CD4-positive, alpha-beta T cell treated with Interleukin-17A for 1 hour (primary cell): ENCODE results near the gene ACTL8.
"Not testable (repeated sequence)": the region's sequence is repeated elsewhere in the genome, so short reads cannot be mapped to it uniquely, and the experiment has no call there.

ENCODE experiments used
- DNase-seq: peaks from one replicate; pipeline ENCODE4 v3.0.0-alpha.2; 2020

Gene ACTL8

DNA sequence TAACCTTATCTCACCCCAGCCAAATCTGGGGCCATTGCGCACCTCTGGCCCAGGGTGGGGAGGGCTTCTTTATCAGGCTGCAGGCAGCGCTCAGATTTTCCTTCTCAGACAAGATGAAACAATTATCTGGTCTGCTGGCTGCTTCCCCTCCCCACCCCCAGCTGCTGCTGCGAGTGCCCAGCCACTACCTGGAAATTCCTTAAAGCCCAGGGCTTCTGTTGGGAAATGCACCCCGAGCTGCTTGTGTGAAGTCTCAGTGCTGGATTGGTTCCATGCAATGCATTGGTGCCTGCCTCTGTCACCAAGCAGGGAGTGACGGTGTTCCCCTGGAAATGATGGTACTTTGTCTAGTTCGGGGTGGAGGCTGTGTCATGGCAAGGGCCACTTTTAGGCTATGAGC lies 18.5 kb upstream of the ACTL8 start:
- DNase-seq, result no peak

DNA sequence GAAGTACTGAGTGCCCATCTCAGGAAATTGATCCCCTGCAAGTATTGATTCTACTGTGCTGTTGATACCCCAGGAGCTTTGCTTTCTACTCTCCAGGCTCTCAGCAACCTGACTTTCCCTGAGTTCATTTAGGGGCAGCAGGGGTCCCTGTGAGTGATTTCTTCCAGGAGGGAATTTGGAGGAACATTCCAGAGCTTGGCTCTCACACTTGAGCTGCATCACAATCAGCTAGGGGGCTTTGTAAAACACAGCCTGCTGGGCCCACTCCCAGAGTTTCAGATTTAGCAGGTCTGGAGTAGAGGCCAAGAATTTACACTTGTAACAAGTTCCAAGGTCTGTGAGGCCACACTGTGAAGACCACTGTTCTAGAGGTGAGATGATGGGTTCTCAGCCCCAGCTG lies 16.1 kb upstream of the ACTL8 start:
- DNase-seq, result no peak

DNA sequence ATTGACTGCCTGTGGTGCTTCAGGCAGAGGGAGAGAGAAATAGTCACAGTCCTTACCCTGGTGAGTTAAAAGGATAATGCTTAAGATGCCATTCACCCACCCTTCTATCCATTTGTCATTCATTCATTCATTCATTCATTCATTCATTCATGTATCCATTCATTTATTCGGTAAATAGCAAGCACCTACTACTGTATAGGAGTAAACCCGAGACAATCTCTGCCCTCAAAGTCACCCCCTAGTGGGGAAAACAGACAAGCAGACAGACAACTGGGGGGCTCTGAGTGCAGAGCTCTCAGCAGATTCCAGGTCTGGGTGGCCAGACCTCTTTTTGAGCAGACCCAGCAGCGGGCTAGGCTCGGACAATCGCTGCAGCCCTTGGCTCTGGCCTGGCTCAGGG lies 14.1 kb upstream of the ACTL8 start:
- no peak for DNase-seq

DNA sequence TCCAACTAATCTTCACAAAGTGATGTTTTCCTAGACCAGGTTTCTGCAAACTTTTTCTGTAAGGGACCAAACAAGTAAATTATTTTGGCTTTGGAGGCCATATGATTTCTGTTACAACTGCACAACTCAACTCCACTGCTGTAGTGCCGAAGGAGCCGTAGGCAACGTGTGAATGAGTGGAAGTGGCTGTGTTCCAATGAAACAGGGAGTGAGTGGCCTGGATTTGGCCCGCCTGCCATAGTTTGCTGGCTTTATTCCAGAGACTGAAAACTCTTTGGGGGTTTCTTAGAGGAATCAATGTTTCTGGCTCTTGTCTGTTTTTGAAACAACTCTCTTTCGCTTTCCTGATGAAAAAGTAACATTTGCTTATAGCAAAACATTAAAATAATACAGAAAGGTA lies 12.6 kb upstream of the ACTL8 start:
- no peak for DNase-seq

- no peak for DNase-seq
Observed at GRCh38 chr1:17743008-17743647, 12.0 kb upstream of the ACTL8 start.

DNA sequence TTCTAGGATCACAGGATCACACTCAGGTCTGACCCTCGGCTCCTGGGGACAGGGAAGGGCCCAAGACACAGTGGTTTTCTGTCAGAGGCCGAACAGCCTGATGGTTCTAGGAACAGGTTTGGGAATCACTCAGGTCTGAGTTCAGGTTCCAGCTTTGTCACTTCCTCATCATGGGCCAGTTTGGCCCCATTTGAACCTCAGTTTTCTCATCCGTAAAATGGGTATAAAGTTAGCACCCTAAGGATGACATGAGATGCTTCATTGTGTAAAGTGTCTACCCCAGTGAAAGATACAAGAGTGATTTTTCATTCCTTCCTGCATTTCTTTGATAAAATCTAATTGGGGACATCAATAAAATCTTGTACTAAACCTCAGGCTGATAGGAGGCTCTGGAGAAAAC lies 11.2 kb upstream of the ACTL8 start:
- no peak for DNase-seq

DNA sequence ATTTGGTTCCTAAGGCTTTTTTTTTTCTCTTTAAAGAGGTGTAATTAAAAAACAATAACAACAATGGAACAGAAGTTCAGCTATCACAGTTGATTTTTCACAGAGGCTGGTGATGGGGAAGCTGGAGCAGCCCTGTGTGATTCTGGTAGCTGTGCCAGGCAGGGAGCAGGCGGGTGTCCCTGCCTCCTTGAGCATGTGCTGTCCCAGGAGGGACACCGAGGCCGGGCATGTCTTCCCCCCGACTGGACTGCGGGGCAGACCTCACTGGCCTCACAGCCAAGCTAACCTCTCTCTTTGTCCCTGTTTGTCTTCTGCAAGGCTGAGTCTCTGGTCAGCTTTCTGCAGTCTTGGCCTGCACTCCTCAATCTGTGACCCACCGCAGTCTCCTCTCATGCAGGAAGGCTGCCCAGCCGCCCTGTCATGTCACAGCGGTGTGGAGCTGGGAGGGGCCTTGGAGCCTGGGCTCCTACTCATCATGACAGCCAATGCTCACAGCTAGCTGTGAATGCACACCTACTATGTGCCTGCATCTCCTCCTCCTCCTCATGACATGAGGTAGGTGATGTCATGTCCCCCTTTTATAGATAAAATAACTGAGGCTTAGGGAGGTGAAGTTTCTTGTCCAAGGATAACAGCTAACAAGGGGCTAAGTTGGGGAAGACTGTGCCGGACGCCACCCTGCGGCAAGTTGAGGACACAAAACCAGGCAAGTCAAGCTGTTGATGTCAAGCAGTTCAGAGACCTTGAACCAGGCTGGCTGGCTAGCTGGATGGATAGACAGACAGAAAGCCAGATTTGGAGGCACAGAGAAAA lies 10.3 kb upstream of the ACTL8 start:
- DNase-seq, result no peak

- DNase-seq, result no peak
Observed at GRCh38 chr1:17745479-17745955, 9.6 kb upstream of the ACTL8 start.

- not testable (repeated sequence) for DNase-seq
Observed at GRCh38 chr1:17746281-17746680, 8.9 kb upstream of the ACTL8 start.

DNA sequence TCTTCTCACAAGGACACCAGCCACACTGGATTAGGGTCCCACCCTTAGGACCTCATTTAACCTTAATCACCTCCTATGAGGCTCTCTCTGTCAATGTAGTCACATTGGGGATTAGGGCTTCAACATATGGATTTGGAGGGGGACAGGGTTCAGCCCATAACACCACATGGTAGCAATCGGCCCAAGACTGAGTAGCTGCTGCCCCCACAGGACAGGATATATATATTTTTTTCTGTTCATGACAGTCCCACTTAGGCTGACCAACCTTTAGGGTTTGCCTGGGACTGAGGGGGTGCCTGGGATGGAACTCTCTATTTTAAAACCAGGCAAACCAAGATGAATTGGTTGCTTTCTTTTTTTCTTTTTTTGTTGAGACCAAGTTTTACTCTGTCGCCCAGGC lies 8.2 kb upstream of the ACTL8 start:
- DNase-seq, result no peak

DNA sequence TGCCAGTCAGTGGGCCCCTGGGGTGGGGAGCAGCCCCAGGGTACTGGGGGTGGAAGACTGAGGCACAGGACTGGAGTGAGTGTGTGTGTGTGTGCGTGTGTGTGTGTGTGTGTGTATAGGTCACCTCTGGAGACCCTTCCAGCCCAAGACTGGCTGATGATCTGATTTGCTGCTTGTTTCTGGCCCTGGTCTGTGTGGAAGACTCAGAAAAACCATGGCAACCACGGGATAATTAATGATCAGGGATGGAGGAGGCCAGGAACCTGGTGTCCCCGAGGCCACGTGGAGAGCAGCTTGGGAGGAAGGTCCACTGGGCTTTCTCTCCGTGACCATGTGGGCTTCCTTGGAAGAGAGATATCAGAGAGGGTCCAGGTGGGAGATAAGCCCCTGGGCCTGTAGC lies 4.8 kb upstream of the ACTL8 start:
- no peak for DNase-seq

- DNase-seq, result no peak
Observed at GRCh38 chr1:17752356-17752755, 2.8 kb upstream of the ACTL8 start.

GRCh38 chr1:17757426-17757825 lies 2.3 kb downstream of the ACTL8 start:
- no peak for DNase-seq

DNA sequence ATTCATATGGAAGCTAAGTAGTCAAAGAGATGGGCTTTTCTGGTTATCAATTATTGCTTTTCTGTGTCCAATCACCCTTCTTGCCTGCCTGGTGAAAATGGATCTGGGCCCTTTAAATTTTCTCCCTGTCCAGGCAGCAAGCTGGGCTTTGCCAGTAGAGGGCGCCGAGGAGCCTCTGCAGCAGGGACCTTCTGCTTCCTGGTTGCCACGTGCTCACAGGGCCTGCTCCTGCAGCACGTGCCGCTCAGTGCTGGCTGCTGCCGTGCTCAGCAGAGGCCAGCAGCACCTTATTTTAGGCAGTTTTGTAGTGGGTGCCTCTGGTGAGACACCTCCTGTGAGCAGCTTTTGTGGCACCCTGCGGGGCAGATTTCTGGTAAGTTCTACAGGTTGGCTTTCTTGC lies 4.0 kb downstream of the ACTL8 start:
- no peak for DNase-seq

DNA sequence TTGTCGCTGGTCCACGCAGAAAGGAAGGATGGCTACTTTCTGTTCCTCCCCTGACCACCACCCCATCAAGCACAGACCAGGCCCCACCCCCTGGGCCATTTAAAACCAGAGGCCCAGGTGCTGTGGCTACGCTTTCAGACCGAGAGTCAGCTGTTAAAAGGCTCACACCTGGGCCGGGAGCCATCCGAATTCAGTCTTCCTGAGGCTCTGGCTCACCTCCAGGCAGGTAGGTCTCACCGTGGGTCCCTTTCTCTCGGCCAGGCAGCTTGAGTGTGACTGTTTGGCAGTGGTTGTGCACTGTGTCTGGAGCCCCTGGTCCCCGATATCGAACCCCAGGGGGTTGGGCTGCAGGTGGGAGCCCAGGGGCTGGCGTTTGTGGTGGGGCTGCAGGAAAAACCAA lies 7.2 kb downstream of the ACTL8 start:
- DNase-seq, result no peak

DNA sequence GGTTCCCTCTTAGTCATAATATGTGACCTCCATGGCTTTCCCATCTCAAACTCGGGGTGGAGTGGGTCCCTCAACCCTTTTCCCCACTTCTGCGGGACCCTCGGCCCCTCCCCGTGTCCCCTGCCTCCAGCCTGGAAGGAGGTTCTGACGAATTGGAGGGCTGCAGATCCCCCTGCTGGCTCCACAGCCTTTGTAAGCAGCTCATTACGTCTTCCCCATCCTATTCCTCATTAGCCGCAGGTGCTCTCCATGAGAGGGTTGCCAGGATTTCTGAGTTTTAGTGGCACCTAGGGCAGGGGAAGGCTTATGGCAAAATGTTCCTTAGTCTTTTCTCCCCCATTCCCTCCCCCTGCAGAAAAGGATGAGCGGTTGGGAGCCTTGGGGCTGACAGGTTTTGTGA lies 8.3 kb downstream of the ACTL8 start:
- no peak for DNase-seq

DNA sequence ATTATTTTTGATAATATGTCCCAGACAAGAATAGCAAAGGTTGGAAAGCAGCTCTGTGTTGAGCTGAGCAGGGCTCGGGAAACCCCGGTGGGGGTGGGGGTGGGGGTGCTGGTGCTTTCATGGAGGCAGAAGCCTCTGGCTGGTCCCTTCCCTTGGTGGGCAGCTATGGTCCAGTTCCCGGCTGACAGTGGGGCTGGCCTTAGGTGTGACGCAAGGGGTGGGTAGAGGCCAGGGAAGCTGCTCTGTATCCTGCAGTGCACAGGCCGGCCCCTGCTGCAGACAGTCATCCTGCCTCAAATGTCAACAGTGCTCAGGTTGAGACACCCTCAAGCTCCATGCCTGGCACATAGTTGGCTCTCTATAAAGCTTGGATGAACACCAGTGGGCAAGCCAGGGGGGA lies 8.9 kb downstream of the ACTL8 start:
- no peak for DNase-seq

DNA sequence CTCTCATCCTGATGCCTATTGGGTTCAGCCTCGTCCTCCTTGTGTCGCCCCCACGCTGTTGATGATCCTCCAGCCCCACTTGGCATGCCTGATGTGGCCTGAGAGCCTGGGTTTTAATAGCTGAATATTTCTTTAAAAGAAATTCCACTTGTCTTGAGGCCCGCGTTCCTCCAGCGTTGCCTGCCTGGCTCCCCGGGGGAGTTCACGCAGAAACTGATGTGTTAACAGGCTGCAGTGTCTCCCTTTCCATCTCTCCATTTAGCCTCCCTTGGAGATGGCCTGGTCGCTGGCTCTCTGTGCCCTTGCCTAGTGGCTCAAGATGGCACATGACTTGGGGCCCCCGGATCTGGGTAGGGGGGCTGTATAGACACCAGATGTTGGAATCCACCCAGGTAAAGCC lies 9.5 kb downstream of the ACTL8 start:
- DNase-seq, result no peak

GRCh38 chr1:17765444-17766411 lies 10.6 kb downstream of the ACTL8 start:
- no peak for DNase-seq

GRCh38 chr1:17768651-17769241 lies 13.6 kb downstream of the ACTL8 start:
- DNase-seq, result no peak

- DNase-seq, result no peak
Observed at GRCh38 chr1:17770983-17771382, 15.8 kb downstream of the ACTL8 start.

DNA sequence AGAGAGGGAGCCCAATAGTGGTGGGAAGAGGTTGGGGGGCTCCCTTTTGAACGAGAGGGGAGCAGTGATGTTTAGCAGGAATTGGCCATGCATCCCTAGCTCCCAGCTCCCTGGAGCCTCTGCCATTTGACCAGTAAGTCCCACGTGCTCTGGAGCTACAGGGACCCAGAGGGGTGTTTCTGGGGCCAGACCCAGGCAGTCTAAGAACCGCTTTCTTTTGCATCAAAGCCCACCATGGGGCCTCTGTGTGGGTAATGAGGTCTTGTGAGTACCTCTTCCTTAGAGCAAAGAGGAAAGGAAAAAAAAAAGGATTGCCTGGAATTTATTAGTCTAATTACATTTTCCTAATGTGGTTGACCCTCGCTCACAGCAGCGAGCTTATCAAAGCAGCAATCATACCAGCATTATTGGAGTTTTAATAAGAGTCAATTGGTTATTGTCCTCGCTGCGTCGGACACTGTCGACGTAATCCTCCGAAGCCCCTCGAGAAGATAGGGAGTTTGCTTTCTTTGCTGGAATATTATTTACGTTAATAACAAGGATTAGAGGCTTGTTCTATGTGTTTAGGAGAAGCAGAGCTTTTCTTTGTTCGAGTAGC lies 17.6 kb downstream of the ACTL8 start:
- no peak for DNase-seq
